Testis (tissue), 2 donors: ENCODE data around the gene ERAP2.

Source experiments
- POLR2A ChIP-seq: fragments of 450-650 bp; IDR thresholded peaks from one replicate; pipeline ENCODE4 v1.6.1; 2017; ENCODE audit warnings: antibody characterized with exemption, mild to moderate bottlenecking, moderate library complexity
- TF ChIP-seq, protein P1 (sequence below), 3 experiments: fragments of 450-650 bp in 2 of 3; fragments of 200-600 bp in 1 of 3; sonication (generic) in 1 of 3; IDR thresholded peaks; one replicate each; pipeline ENCODE4 v1.5.1; 2016 to 2019; ENCODE audit warnings: antibody characterized with exemption in 3 of 3, mild to moderate bottlenecking in 2 of 3, moderate library complexity in 1 of 3

DNA sequence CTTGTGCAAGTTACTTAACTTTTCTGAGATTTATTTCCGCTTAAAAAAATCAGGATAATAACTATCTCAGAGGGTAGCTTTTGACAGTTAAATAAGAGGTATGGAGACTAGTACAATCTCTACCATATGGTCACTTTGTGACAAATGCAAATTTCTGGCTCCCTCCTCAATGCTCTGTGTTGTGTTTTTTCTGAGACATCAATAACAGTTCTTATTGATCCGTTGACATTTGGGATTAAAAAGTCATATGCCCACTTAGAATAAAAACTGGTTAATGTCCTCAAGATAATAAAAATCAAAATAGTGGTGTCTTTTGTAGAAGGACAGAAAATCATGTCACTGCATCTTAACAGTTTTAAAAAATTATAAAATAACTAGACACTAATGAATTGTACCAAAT is 34.8 kb downstream of the ERAP2 start:
- TF ChIP-seq, protein P1, sequence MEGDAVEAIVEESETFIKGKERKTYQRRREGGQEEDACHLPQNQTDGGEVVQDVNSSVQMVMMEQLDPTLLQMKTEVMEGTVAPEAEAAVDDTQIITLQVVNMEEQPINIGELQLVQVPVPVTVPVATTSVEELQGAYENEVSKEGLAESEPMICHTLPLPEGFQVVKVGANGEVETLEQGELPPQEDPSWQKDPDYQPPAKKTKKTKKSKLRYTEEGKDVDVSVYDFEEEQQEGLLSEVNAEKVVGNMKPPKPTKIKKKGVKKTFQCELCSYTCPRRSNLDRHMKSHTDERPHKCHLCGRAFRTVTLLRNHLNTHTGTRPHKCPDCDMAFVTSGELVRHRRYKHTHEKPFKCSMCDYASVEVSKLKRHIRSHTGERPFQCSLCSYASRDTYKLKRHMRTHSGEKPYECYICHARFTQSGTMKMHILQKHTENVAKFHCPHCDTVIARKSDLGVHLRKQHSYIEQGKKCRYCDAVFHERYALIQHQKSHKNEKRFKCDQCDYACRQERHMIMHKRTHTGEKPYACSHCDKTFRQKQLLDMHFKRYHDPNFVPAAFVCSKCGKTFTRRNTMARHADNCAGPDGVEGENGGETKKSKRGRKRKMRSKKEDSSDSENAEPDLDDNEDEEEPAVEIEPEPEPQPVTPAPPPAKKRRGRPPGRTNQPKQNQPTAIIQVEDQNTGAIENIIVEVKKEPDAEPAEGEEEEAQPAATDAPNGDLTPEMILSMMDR (IDR thresholded peaks at IDR 0.05) = no peak
- TF ChIP-seq POLR2A = no peak
